Stimulated activated memory B cell treated with anti-CD40 and anti-IgM and Interleukin-4, amounts not matched to agents 10 μg/mL and 1 μg/mL and 100 μg/mL, for 72 hours (primary cell): ENCODE results near the gene VPS25.

Source experiments
- ATAC-seq: fragments of 150-1000 bp; cut with Tn5 transposase; 2 replicates; pipeline ENCODE4 v1.10.0; 2021
- H3K27ac Mint-ChIP-seq: one replicate; pipeline ENCODE4 v1.8.0; 2022; ENCODE audit warnings: mild to moderate bottlenecking, mixed read lengths
- H3K27me3 Mint-ChIP-seq: one replicate; pipeline ENCODE4 v1.8.0; 2022; ENCODE audit warnings: mixed read lengths
- H3K36me3 Mint-ChIP-seq: one replicate; pipeline ENCODE4 v1.8.0; 2022; ENCODE audit warnings: mixed read lengths
- H3K4me1 Mint-ChIP-seq: one replicate; pipeline ENCODE4 v1.8.0; 2022; ENCODE audit warnings: mixed read lengths
- H3K4me3 Mint-ChIP-seq: one replicate; pipeline ENCODE4 v1.8.0; 2022; ENCODE audit warnings: mild to moderate bottlenecking, moderate library complexity, mixed read lengths
- H3K9me3 Mint-ChIP-seq: one replicate; pipeline ENCODE4 v1.8.0; 2022; ENCODE audit warnings: mixed read lengths

The VPS25 gene

GRCh38 chr17:42780851-42781638 lies 7.8 kb downstream of the VPS25 start:
- H3K27me3 Mint-ChIP-seq: peaks cover 60% of the 10 kb centered on the region
- ATAC-seq: peak; percentile 7
- peaks cover 40% of the 10 kb centered on the region for H3K4me1 Mint-ChIP-seq
- no peaks in the 10 kb centered on the region for H3K9me3 Mint-ChIP-seq
- H3K27ac Mint-ChIP-seq: no peak overlapping the region
- peaks cover 34% of the 10 kb centered on the region for H3K36me3 Mint-ChIP-seq
- no peak overlapping the region for H3K4me3 Mint-ChIP-seq

DNA sequence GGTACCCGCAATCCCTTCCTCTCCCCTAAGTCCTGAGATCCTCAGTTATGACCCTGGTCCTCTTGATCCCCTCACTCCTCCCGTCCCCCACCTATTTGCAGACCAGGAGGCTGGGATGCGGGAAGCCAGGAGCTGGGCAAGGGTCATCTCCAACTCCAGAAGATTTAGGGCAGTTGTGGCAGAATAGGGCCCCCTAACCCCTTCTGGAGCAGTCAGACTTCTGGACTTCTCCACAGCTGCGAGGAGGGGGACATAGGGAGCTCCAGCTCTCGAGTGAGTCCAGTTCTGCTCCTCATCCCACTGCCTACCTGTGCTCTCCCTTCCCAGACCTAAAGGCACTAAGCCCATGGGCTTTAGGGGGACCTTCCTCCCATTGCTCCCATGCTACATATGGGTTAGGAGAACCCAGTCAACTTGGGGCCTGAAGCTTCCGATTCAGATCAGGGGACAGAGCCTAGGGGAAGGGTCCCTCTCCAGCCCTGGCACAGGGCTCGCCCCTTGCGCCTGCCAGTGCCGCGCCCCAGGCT lies 8.5 kb downstream of the VPS25 start:
- no peaks in the 10 kb centered on the region for H3K9me3 Mint-ChIP-seq
- ATAC-seq: peak; percentile 3
- H3K4me1 Mint-ChIP-seq: peaks cover 40% of the 10 kb centered on the region
- H3K4me3 Mint-ChIP-seq: no peak overlapping the region
- H3K27me3 Mint-ChIP-seq: peaks cover 62% of the 10 kb centered on the region
- peaks cover 27% of the 10 kb centered on the region for H3K36me3 Mint-ChIP-seq
- no peak overlapping the region for H3K27ac Mint-ChIP-seq

- Mint-ChIP-seq H3K4me3 (no peak overlapping the region), H3K9me3 (no peaks in the 10 kb centered on the region), H3K27me3 (peaks cover 67% of the 10 kb centered on the region), H3K27ac (no peak overlapping the region), H3K4me1 (peaks cover 40% of the 10 kb centered on the region), H3K36me3 (peaks cover 24% of the 10 kb centered on the region)
- ATAC-seq: peak; percentile 21
Observed at GRCh38 chr17:42782166-42783061, 9.2 kb downstream of the VPS25 start.

DNA sequence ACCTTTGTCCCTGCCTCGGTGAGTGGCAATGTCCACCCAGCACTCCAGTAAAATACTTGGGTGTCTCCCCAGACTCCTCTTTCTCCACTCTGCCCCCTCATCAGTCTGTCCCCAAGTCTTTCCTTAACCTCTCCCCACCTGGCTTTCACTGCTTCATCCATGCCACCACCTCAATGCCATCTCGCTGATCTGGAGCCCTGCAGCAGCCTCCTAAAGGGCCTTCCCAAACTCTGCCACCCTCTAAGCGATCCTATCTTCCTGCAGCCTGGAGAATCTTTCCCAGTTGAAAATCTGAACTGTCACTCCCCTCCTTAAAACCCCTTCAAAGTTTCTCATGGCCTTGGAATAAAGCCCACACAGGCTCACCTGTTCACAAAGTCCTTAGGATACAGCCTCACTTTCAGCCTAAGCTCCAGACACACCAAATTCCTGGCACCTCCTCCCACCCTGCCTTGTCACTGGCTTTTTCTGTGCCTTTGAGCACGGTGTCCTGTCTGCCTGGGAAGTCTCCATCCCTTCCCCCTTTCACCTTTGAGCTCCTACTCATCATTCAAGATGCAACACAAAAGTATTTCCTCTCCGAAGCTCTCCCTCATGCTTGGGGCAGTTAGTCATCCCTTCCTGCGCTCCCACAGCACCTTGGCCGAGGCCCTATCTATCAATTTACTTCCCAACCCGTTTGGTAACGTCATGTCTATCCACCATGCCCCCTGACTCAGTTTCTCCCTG lies 10.0 kb downstream of the VPS25 start:
- peaks cover 75% of the 10 kb centered on the region for H3K27me3 Mint-ChIP-seq

DNA sequence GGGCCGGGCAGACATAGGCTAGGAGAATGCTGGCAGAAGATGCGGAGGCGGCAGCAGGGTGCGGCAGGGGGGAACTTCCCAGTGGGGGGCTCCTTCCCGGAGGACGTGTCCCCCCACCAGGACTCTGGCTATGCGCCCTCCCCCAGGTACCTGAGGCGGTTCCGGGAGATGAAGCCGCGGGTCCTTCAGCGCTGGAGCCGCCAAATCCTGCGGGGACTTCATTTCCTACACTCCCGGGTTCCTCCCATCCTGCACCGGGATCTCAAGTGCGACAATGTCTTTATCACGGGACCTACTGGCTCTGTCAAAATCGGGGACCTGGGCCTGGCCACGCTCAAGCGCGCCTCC lies 10.5 kb downstream of the VPS25 start:
- Mint-ChIP-seq H3K4me1 (peaks cover 40% of the 10 kb centered on the region), H3K27me3 (peaks cover 79% of the 10 kb centered on the region), H3K4me3 (no peak overlapping the region), H3K27ac (no peak overlapping the region), H3K36me3 (peaks cover 13% of the 10 kb centered on the region), H3K9me3 (no peaks in the 10 kb centered on the region)
- no peak for ATAC-seq

More for the DNA sequence above, 10.0 kb downstream of the VPS25 start:
- no peak for ATAC-seq
- Mint-ChIP-seq H3K27ac (no peak overlapping the region), H3K36me3 (peaks cover 16% of the 10 kb centered on the region), H3K9me3 (no peaks in the 10 kb centered on the region), H3K4me1 (peaks cover 40% of the 10 kb centered on the region), H3K4me3 (no peak overlapping the region)

DNA sequence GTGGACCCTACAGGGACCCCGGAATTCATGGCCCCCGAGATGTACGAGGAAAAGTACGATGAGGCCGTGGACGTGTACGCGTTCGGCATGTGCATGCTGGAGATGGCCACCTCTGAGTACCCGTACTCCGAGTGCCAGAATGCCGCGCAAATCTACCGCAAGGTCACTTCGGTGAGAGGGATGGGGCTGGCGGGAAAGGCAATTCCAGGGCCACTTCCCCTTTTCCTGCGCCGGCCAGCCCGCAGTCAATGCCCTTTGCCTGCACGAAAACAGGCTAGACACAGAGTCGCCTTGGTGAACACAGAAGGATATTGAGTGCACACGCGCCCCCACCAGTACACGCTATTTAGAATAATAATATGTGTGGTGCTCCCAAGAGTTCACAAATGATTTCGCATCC lies 11.2 kb downstream of the VPS25 start:
- Mint-ChIP-seq H3K4me1 (peaks cover 39% of the 10 kb centered on the region), H3K4me3 (no peak overlapping the region), H3K27ac (no peak overlapping the region), H3K27me3 (peaks cover 75% of the 10 kb centered on the region), H3K36me3 (peaks cover 7% of the 10 kb centered on the region), H3K9me3 (no peaks in the 10 kb centered on the region)
- ATAC-seq: no peak

DNA sequence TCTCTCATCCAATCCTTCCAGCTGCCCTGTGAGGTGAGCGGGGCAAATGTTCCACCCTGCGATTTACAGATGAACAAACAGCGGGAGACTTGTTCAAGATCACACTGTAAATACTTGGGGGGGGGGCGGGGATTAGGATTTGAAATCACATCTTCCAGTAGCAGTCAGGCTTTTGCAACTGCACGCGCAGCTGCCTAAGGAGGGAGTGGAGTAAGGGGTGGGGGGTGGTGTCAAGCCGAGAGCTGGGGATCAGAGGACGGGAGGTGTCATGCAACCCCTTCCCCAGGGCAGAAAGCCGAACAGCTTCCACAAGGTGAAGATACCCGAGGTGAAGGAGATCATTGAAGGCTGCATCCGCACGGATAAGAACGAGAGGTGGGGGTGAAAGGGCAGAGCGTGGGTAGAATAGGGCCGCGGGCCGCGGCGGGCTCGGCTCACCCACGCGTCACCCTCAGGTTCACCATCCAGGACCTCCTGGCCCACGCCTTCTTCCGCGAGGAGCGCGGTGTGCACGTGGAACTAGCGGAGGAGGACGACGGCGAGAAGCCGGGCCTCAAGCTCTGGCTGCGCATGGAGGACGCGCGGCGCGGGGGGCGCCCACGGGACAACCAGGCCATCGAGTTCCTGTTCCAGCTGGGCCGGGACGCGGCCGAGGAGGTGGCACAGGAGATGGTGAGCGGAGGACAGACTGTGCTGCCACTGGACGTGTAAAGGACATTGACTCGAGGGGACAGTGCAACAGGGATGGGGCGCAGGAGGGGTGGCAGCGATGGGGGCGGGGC lies 11.8 kb downstream of the VPS25 start:
- Mint-ChIP-seq H3K4me3 (no peak overlapping the region), H3K36me3 (peaks cover 1% of the 10 kb centered on the region), H3K27me3 (peaks cover 69% of the 10 kb centered on the region), H3K4me1 (peaks cover 33% of the 10 kb centered on the region), H3K27ac (no peak overlapping the region), H3K9me3 (no peaks in the 10 kb centered on the region)
- no peak for ATAC-seq

- no peak overlapping the region for H3K4me3 Mint-ChIP-seq
- no peak for ATAC-seq
- no peak overlapping the region for H3K27ac Mint-ChIP-seq
- no peaks in the 10 kb centered on the region for H3K36me3 Mint-ChIP-seq
- peaks cover 24% of the 10 kb centered on the region for H3K4me1 Mint-ChIP-seq
- H3K27me3 Mint-ChIP-seq: peaks cover 56% of the 10 kb centered on the region
- no peaks in the 10 kb centered on the region for H3K9me3 Mint-ChIP-seq
Observed at GRCh38 chr17:42787266-42787665, 14.0 kb downstream of the VPS25 start.

DNA sequence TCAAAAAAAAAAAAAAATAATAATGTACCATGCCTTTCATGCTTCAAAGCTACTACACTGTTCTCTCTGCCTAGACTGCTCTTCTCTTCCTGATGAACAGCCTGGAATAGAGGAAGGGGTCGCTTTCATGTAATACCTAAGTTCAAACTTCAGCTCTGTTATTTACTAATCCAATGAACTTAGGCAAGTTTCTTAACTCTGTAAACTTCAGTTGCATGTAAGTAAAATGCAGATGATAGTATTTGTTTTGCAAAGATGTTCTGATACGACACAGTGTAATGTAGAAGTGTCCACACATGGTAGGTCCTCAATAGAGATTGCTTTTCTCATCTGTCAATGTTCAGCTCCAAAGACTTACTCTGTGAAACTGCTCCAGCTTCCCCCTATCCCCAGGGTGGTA lies 18.7 kb downstream of the VPS25 start:
- no peak for ATAC-seq
- Mint-ChIP-seq H3K27ac (no peak overlapping the region), H3K4me3 (no peak overlapping the region), H3K4me1 (peaks cover 23% of the 10 kb centered on the region), H3K27me3 (peaks cover 16% of the 10 kb centered on the region), H3K36me3 (peaks cover 18% of the 10 kb centered on the region), H3K9me3 (no peaks in the 10 kb centered on the region)

DNA sequence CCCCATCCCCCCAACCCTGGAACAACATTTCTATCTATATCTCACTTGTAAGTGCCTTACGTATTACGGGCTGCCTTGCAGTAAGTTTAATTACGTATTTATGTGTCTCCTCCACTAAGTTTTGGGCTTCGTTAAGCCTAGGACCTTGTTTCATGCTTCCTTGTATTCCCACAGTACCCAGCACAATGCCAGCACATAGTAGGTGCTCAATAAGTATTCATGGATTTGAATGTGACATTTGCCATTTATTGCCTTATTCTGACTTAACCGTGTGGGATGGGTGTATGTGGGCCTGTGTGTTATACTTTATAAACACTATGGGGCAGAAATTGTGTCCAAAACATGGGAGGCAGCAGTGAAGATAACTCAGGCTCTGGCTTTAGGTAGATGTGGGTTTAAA lies 19.3 kb downstream of the VPS25 start:
- Mint-ChIP-seq H3K27ac (no peak overlapping the region), H3K27me3 (peaks cover 10% of the 10 kb centered on the region), H3K36me3 (peaks cover 18% of the 10 kb centered on the region), H3K9me3 (no peaks in the 10 kb centered on the region), H3K4me1 (peaks cover 25% of the 10 kb centered on the region), H3K4me3 (no peak overlapping the region)
- ATAC-seq: no peak

GRCh38 chr17:42795061-42795460 lies 21.8 kb downstream of the VPS25 start:
- Mint-ChIP-seq H3K36me3 (peaks cover 18% of the 10 kb centered on the region), H3K27me3 (no peaks in the 10 kb centered on the region), H3K9me3 (peaks cover 2% of the 10 kb centered on the region), H3K4me1 (peaks cover 33% of the 10 kb centered on the region), H3K4me3 (no peak overlapping the region), H3K27ac (no peak overlapping the region)
- no peak for ATAC-seq

DNA sequence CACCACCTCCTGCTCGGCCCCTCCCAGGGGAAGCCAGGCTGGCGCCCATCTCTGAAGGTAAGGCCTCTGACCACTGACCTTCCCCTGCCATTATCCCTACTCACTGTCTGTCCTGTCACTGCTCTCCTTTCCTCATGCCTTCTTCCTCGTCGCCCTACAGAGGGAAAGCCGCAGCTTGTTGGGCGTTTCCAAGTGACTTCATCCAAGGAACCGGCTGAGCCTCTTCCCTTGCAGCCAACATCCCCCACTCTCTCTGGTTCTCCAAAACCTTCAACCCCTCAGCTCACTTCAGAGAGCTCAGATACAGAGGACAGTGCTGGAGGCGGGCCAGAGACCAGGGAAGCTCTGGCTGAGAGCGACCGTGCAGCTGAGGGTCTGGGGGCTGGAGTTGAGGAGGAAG lies 22.2 kb downstream of the VPS25 start:
- peaks cover 2% of the 10 kb centered on the region for H3K9me3 Mint-ChIP-seq
- H3K27me3 Mint-ChIP-seq: no peaks in the 10 kb centered on the region
- ATAC-seq: no peak
- peaks cover 33% of the 10 kb centered on the region for H3K4me1 Mint-ChIP-seq
- H3K36me3 Mint-ChIP-seq: peaks cover 18% of the 10 kb centered on the region
- H3K27ac Mint-ChIP-seq: no peak overlapping the region
- H3K4me3 Mint-ChIP-seq: no peak overlapping the region

DNA sequence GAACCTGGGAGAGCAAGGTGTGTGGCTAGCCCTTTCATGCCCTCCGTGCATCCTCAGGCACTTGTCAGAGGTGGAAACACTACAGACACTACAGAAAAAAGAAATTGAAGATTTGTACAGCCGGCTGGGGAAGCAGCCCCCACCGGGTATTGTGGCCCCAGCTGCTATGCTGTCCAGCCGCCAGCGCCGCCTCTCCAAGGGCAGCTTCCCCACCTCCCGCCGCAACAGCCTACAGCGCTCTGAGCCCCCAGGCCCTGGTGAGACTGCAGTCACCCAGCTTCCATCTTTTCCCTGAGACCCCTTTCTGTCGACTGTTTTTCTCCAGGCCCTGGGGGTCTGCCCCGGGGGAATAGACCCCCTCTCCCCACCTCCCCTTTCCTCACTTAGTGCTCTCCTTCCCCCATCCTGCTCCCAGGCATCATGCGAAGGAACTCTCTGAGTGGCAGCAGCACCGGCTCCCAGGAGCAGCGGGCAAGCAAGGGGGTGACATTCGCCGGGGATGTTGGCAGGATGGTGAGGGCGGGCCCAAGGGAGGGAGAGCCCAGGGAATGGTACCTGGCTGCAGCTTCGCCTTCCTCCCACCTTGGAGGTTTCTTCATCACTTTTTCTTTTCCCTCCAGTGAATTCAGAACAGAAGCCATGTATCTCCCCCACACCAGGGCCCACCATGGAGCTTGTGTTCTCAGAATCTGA lies 23.0 kb downstream of the VPS25 start:
- Mint-ChIP-seq H3K4me3 (no peak overlapping the region), H3K4me1 (peaks cover 33% of the 10 kb centered on the region), H3K9me3 (peaks cover 2% of the 10 kb centered on the region), H3K36me3 (peaks cover 18% of the 10 kb centered on the region), H3K27ac (no peak overlapping the region), H3K27me3 (no peaks in the 10 kb centered on the region)
- no peak for ATAC-seq
